ENCODE data around the gene USP21.

DNA sequence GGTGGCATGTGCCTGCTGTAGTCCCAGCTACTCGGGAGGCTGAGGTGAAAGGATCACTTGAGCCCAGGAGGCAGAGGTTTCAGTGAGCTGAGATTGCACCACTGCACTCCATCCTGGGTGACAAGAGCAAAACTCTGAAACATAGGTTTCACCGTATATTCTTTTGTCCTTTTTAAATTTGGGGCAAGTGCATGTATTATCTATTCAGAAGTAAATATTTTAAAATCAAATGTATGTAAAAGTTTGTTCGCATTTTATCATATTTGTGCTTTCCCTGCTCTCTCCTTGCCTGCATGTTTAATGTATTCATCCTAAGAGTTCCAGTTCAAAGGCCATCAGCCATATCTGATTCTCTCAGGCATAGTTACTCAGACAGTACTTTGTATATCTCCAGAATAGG, 13.5 kb upstream of the USP21 start:
- TF ChIP-seq, protein P1, sequence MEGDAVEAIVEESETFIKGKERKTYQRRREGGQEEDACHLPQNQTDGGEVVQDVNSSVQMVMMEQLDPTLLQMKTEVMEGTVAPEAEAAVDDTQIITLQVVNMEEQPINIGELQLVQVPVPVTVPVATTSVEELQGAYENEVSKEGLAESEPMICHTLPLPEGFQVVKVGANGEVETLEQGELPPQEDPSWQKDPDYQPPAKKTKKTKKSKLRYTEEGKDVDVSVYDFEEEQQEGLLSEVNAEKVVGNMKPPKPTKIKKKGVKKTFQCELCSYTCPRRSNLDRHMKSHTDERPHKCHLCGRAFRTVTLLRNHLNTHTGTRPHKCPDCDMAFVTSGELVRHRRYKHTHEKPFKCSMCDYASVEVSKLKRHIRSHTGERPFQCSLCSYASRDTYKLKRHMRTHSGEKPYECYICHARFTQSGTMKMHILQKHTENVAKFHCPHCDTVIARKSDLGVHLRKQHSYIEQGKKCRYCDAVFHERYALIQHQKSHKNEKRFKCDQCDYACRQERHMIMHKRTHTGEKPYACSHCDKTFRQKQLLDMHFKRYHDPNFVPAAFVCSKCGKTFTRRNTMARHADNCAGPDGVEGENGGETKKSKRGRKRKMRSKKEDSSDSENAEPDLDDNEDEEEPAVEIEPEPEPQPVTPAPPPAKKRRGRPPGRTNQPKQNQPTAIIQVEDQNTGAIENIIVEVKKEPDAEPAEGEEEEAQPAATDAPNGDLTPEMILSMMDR (IDR thresholded peaks at IDR 0.05), result no peak
- no peak for TF ChIP-seq POLR2A (IDR thresholded peaks at IDR 0.05)

Data from heart left ventricle (tissue), 13 donors.